PC-9 (cell line): Measurements from ENCODE around the gene CDC20. TPM values are rescaled to one million over a fixed set of nuclear protein-coding genes. Genes with fewer than 3 reads are reported as not detected.

Experiments used
- BruUV-seq: library from RNA; stranded (reverse); fragments of 400-500 nt; replicated peaks from 2 replicates; lab custom pipeline; 2021; lab: Mats Ljungman, UMichigan
- CTCF ChIA-PET: fragments of 300-600 bp; sonication (Branson Sonifier 250); formaldehyde crosslinking; loops from one replicate; lab custom pipeline; 2022; ENCODE audit warnings: antibody characterized with exemption; lab: Charles Lee
- POLR2A ChIA-PET: fragments of 300-600 bp; sonication (Branson Sonifier 250); formaldehyde crosslinking; loops from one replicate; lab custom pipeline; 2022; ENCODE audit warnings: antibody characterized with exemption; ENCODE audit not compliant: unreplicated experiment; lab: Charles Lee
- DNase-seq, 2 experiments: peaks; one replicate each; pipeline versions ENCODE4 v3.0.0 to v3.0.0-alpha.2; 2015 to 2022; ENCODE audit warnings: mixed read lengths in 1 of 2
- H2AFZ ChIP-seq: fragments of 200-600 bp; sonication (generic); 2 replicates; pipeline ENCODE4 v1.8.1; 2017; ENCODE audit warnings: antibody characterized with exemption
- H3F3A ChIP-seq: fragments of 200-600 bp; sonication (generic); 2 replicates; pipeline ENCODE4 v1.8.1; 2017; ENCODE audit warnings: antibody characterized with exemption, mild to moderate bottlenecking, low read depth; ENCODE audit not compliant: insufficient read depth
- H3K27ac ChIP-seq: fragments of 200-600 bp; sonication (generic); 2 replicates; pipeline ENCODE4 v1.6.1; 2016; ENCODE audit warnings: mixed run types
- H3K27me3 ChIP-seq: fragments of 200-600 bp; sonication (generic); 2 replicates; pipeline ENCODE4 v1.6.1; 2016; ENCODE audit warnings: low read depth, mixed run types; ENCODE audit not compliant: insufficient read depth
- H3K36me3 ChIP-seq: fragments of 200-600 bp; sonication (generic); 2 replicates; pipeline ENCODE4 v1.6.1; 2016; ENCODE audit warnings: low read depth, mixed run types
- H3K4me1 ChIP-seq: fragments of 200-600 bp; sonication (generic); replicated peaks from 2 replicates; pipeline ENCODE4 v1.6.1; 2016; ENCODE audit warnings: mixed run types; ENCODE audit not compliant: insufficient read depth
- H3K4me2 ChIP-seq: fragments of 200-600 bp; sonication (generic); 2 replicates; pipeline ENCODE4 v1.6.1; 2017; ENCODE audit warnings: mixed run types
- H3K4me3 ChIP-seq: fragments of 200-600 bp; sonication (generic); 2 replicates; pipeline ENCODE4 v1.6.1; 2016; ENCODE audit warnings: mixed run types
- H3K79me2 ChIP-seq: fragments of 200-600 bp; sonication (generic); 2 replicates; pipeline ENCODE4 v1.6.1; 2017; ENCODE audit warnings: low read depth, mixed run types
- H3K9me2 ChIP-seq: fragments of 200-600 bp; sonication (generic); 2 replicates; pipeline ENCODE4 v1.8.1; 2017; ENCODE audit warnings: mild to moderate bottlenecking; ENCODE audit not compliant: insufficient read depth
- H3K9me3 ChIP-seq: fragments of 200-600 bp; sonication (generic); 2 replicates; pipeline ENCODE4 v1.8.1; 2016; ENCODE audit warnings: low read depth; ENCODE audit not compliant: insufficient read depth
- H4K20me1 ChIP-seq: fragments of 200-600 bp; sonication (generic); 2 replicates; pipeline ENCODE4 v1.8.1; 2017; ENCODE audit not compliant: insufficient read depth
- EZH2 ChIP-seq: fragments of 200-600 bp; sonication (generic); IDR thresholded peaks from 2 replicates; pipeline ENCODE4 v1.8.0; 2017; ENCODE audit warnings: antibody characterized with exemption, low read depth
- intact Hi-C: fragments of 100-400 bp; cut with micrococcal nuclease; formaldehyde crosslinking; loops from one replicate; pipeline ENCODE4 v1.10.0; 2022; ENCODE audit not compliant: unreplicated experiment
- total RNA-seq: library from RNA; stranded (reverse); gene quantifications from 2 replicates; pipeline ENCODE4 v1.2.3, GENCODE V29; 2021
- TF ChIP-seq, protein P1 (sequence below): fragments of 200-600 bp; sonication (generic); conservative IDR thresholded peaks from 2 replicates; pipeline ENCODE4 v1.6.1; 2017; ENCODE audit warnings: mixed run types, antibody characterized with exemption, mild to moderate bottlenecking, moderate library complexity

The CDC20 gene
- total RNA-seq, 1 experiment from 2014 or later, result 229 TPM

DNA sequence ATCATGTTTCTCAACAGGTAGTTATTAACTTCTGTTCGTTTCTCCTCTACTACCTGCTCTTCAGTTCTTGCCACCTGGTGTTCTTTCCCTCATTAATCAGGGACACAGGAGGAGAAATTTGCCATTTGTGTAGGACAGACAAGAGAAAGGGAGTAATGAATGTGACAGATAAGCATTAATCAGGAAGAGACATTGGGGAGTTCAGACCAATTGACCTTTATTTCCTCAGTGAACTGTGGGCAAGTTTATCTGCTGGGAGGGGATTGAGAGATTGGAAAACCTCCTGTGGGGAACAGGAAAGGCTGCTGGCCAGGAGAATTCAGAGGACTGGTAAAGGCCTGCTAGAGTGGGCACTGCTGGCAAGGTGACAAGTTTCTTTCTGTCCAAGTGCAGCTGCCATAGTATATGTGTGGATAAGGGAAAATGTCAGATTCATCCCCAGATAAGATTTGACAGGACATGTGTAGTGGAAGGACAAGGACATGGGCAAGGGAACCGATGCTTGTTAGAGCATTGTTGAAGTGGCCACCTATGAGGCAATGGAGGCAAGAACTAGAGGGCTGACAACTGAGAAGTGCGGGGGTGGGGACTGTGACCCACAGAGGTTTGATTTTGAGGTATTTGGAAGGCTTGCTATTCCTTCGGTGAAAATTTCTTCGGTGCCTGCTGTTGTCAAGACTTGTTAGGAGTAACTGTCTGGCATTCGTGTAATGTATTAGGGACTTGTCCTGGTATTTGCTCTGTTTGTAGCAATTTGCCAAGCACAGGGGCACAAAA is 43.5 kb downstream of the CDC20 start:
- Histone ChIP-seq H3K27ac (no peak overlapping the region), H3K4me2 (no peak overlapping the region), H3K9me2 (no peaks in the 10 kb centered on the region), H3F3A (no peaks in the 10 kb centered on the region), H3K4me3 (no peak overlapping the region), H3K36me3 (0 out of 2 replicates have a peak, but pooled peaks cover 7% of the 10 kb centered on the region), H2AFZ (no peak overlapping the region), H3K9me3 (no peaks in the 10 kb centered on the region), H4K20me1 (no peaks in the 10 kb centered on the region), H3K27me3 (no peaks in the 10 kb centered on the region), H3K79me2 (no peaks in the 10 kb centered on the region), H3K4me1 (no peaks in the 10 kb centered on the region)
- CTCF ChIA-PET, result no interaction called here
- BruUV-seq, result no TSS peak
- TF ChIP-seq, protein P1, sequence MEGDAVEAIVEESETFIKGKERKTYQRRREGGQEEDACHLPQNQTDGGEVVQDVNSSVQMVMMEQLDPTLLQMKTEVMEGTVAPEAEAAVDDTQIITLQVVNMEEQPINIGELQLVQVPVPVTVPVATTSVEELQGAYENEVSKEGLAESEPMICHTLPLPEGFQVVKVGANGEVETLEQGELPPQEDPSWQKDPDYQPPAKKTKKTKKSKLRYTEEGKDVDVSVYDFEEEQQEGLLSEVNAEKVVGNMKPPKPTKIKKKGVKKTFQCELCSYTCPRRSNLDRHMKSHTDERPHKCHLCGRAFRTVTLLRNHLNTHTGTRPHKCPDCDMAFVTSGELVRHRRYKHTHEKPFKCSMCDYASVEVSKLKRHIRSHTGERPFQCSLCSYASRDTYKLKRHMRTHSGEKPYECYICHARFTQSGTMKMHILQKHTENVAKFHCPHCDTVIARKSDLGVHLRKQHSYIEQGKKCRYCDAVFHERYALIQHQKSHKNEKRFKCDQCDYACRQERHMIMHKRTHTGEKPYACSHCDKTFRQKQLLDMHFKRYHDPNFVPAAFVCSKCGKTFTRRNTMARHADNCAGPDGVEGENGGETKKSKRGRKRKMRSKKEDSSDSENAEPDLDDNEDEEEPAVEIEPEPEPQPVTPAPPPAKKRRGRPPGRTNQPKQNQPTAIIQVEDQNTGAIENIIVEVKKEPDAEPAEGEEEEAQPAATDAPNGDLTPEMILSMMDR, result no peak
- no peak for TF ChIP-seq EZH2
- DNase-seq, result no peak
- intact Hi-C loops, result no loop called here
- POLR2A ChIA-PET, result no interaction called here

DNA sequence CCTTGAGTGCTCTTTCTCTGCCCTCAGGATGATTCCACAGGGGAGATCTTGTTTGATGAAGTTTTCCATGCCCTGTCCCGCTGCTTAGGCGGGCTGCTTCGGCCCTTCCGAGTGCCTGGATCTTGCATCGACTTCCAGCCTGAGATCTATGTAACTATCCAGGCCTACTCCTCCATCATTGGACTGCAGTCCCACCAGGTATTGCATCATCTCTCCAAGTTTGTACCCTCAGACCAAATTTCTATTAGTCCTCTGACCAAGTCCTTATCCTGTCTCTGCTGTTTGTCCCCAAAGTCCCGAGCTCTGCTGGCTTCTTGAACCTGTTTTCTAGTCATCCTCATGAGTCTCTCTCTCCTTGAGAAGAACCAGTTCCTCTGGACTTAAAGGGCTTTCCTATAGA is 45.6 kb downstream of the CDC20 start:
- no peak for DNase-seq
- no peaks in the 10 kb centered on the region for H3F3A ChIP-seq
- ChIA-PET CTCF (no interaction called here), POLR2A (no interaction called here)
- intact Hi-C loops, result no loop called here
- H3K4me1 ChIP-seq, result no peaks in the 10 kb centered on the region
- H3K9me2 ChIP-seq, result no peaks in the 10 kb centered on the region
- no peaks in the 10 kb centered on the region for H3K27me3 ChIP-seq
- no peak overlapping the region for H3K4me2 ChIP-seq
- TF ChIP-seq, protein P1, result no peak
- TF ChIP-seq EZH2, result no peak
- no peak overlapping the region for H2AFZ ChIP-seq
- 0 out of 2 replicates have a peak, but pooled peaks cover 14% of the 10 kb centered on the region for H3K36me3 ChIP-seq
- H4K20me1 ChIP-seq, result no peaks in the 10 kb centered on the region
- H3K4me3 ChIP-seq, result no peak overlapping the region
- no TSS peak for BruUV-seq
- no peaks in the 10 kb centered on the region for H3K79me2 ChIP-seq
- H3K9me3 ChIP-seq, result no peaks in the 10 kb centered on the region
- no peak overlapping the region for H3K27ac ChIP-seq

DNA sequence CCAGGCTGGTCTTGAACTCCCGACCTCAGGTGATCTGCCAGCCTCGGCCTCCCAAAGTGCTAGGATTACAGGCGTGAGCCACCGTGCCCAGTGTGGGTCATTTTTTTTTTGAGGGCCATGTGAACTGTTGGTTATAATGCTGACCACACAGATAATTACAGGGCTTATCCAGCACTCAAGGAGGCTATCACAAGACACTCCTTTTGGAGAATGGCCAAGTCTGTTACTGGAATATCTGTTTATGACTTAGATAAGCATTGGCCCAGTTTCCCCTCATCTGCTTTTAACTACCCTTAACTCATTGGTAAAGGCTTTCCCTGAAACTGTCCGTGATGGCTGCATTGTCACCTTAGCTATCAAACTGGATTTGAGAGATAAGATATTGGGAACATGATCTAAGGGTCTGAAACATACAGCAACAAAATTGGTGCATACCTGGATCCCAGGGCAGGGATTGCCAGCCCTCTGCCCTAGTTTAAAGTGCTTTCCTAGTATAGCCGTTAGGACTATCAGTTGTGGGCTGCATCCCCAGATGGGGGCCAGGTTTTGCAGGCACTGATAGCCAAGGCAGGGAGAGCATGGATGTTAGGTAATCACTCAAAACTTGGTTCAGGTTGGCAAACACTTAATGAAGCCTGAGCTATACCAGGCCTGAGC is 46.6 kb downstream of the CDC20 start:
- Histone ChIP-seq H3K27me3 (no peaks in the 10 kb centered on the region), H4K20me1 (no peaks in the 10 kb centered on the region), H2AFZ (no peak overlapping the region), H3F3A (no peaks in the 10 kb centered on the region), H3K4me3 (no peak overlapping the region), H3K4me1 (no peaks in the 10 kb centered on the region), H3K9me3 (no peaks in the 10 kb centered on the region), H3K79me2 (no peaks in the 10 kb centered on the region), H3K36me3 (0 out of 2 replicates have a peak, but pooled peaks cover 14% of the 10 kb centered on the region), H3K9me2 (no peaks in the 10 kb centered on the region), H3K4me2 (no peak overlapping the region), H3K27ac (no peak overlapping the region)
- no TSS peak for BruUV-seq
- TF ChIP-seq, protein P1, result no peak
- TF ChIP-seq EZH2, result no peak
- intact Hi-C loops, result no loop called here
- DNase-seq, result no peak
- POLR2A ChIA-PET, result no interaction called here
- CTCF ChIA-PET, result no interaction called here
